HEK293 (cell line): ENCODE results near the gene SRSF9.
A peak's percentile ranks its signal among the peaks of the same experiment; 100 is the strongest.

Experiments used
- CTCF ChIA-PET: fragments of 350-600 bp; formaldehyde crosslinking; extraction: SDS; loops from one replicate; lab custom pipeline; 2021; ENCODE audit warnings: antibody characterized with exemption; lab: Yijun Ruan, JAX
- POLR2A ChIA-PET: fragments of 300-600 bp; formaldehyde crosslinking; extraction: SDS; loops from one replicate; lab custom pipeline; 2020; ENCODE audit warnings: antibody characterized with exemption, inconsistent platforms; lab: Yijun Ruan, JAX
- H3K27ac ChIP-seq: fragments of 200-500 bp; sonication (Bioruptor generic); 2 replicates; pipeline ENCODE4 v1.5.1; 2014; ENCODE audit warnings: low read depth, low read length, control low read depth, inconsistent platforms; ENCODE audit errors: extremely low read depth
- H3K36me3 ChIP-seq, 2 experiments: fragments of 200-500 bp in 1 of 2; sonication (Bioruptor generic) in 1 of 2; 1 replicate in 1 of 2; 2 replicates in 1 of 2; pipeline ENCODE4 v1.5.1; 2014 to 2017; ENCODE audit warnings: inconsistent platforms in 2 of 2, low read length in 2 of 2; ENCODE audit not compliant: control insufficient read depth in 2 of 2, insufficient read depth in 1 of 2
- H3K4me1 ChIP-seq: fragments of 200-500 bp; sonication (Bioruptor generic); 2 replicates; pipeline ENCODE4 v1.5.1; 2014; ENCODE audit warnings: mild to moderate bottlenecking, low read length, inconsistent platforms; ENCODE audit not compliant: control insufficient read depth, insufficient read depth
- H3K4me3 ChIP-seq: 2 replicates; pipeline ENCODE4 v1.5.1; 2011; ENCODE audit warnings: low read depth, mild to moderate bottlenecking, control low read depth, low read length, moderate library complexity
- H3K9me3 ChIP-seq: fragments of 200-500 bp; sonication (Bioruptor generic); 2 replicates; pipeline ENCODE4 v1.5.1; 2014; ENCODE audit warnings: low read depth, low read length, inconsistent platforms; ENCODE audit not compliant: control insufficient read depth, insufficient read depth
- KLF9 ChIP-seq: fragments of 450-650 bp; formaldehyde crosslinking; IDR thresholded peaks from 2 replicates; pipeline ENCODE4 v1.5.1; 2016; ENCODE audit warnings: missing biosample characterization, missing genetic modification characterization, low read depth
- MEIS1 ChIP-seq: sonication (generic); formaldehyde crosslinking; IDR thresholded peaks from 2 replicates; pipeline ENCODE4 v1.8.1; 2022; ENCODE audit warnings: missing genetic modification reagents, mild to moderate bottlenecking, borderline replicate concordance
- ZFP37 ChIP-seq: fragments of 450-650 bp; formaldehyde crosslinking; IDR thresholded peaks from 2 replicates; pipeline ENCODE4 v1.5.1; 2016; ENCODE audit warnings: missing biosample characterization, missing genetic modification characterization
- ZIC2 ChIP-seq: fragments of 450-650 bp; formaldehyde crosslinking; IDR thresholded peaks from 2 replicates; pipeline ENCODE4 v1.5.1; 2016; ENCODE audit warnings: missing biosample characterization, missing genetic modification characterization
- ZNF132 ChIP-seq: fragments of 450-650 bp; formaldehyde crosslinking; IDR thresholded peaks from 2 replicates; pipeline ENCODE4 v1.5.1; 2017; ENCODE audit warnings: missing biosample characterization, missing genetic modification characterization, borderline replicate concordance
- ZNF16 ChIP-seq: fragments of 450-650 bp; formaldehyde crosslinking; IDR thresholded peaks from 2 replicates; pipeline ENCODE4 v1.5.1; 2016; ENCODE audit warnings: low read depth, missing biosample characterization, missing genetic modification characterization
- ZNF600 ChIP-seq: fragments of 450-650 bp; formaldehyde crosslinking; IDR thresholded peaks from 2 replicates; pipeline ENCODE4 v1.5.1; 2016; ENCODE audit warnings: missing biosample characterization, missing genetic modification characterization
- ZNF629 ChIP-seq: fragments of 450-650 bp; formaldehyde crosslinking; IDR thresholded peaks from 2 replicates; pipeline ENCODE4 v1.5.1; 2017; ENCODE audit warnings: missing biosample characterization, missing genetic modification characterization
- ZNF654 ChIP-seq: fragments of 450-650 bp; formaldehyde crosslinking; IDR thresholded peaks from 2 replicates; pipeline ENCODE4 v1.5.1; 2016; ENCODE audit warnings: low read depth, missing biosample characterization, missing genetic modification characterization
- TF ChIP-seq, protein P1 (sequence below): fragments of 450-650 bp; formaldehyde crosslinking; IDR thresholded peaks from 2 replicates; pipeline ENCODE4 v1.5.1; 2016; ENCODE audit warnings: missing biosample characterization, missing genetic modification characterization
- TF ChIP-seq, protein P2 (sequence below): fragments of 450-650 bp; formaldehyde crosslinking; IDR thresholded peaks from 2 replicates; pipeline ENCODE4 v1.5.1; 2016; ENCODE audit warnings: missing biosample characterization, missing genetic modification characterization
- TF ChIP-seq, protein P3 (sequence below): fragments of 450-650 bp; formaldehyde crosslinking; IDR thresholded peaks from 2 replicates; pipeline ENCODE4 v1.5.1; 2016; ENCODE audit warnings: missing biosample characterization, missing genetic modification characterization, borderline replicate concordance
- TF ChIP-seq, protein P4 (sequence below): fragments of 450-650 bp; formaldehyde crosslinking; IDR thresholded peaks from 2 replicates; pipeline ENCODE4 v1.5.0; 2017; ENCODE audit warnings: missing biosample characterization, missing genetic modification characterization, borderline replicate concordance
- TF ChIP-seq, protein P5 (sequence below): fragments of 450-650 bp; formaldehyde crosslinking; IDR thresholded peaks from 2 replicates; pipeline ENCODE4 v1.5.1; 2017; ENCODE audit warnings: missing biosample characterization, missing genetic modification characterization

Gene SRSF9

DNA sequence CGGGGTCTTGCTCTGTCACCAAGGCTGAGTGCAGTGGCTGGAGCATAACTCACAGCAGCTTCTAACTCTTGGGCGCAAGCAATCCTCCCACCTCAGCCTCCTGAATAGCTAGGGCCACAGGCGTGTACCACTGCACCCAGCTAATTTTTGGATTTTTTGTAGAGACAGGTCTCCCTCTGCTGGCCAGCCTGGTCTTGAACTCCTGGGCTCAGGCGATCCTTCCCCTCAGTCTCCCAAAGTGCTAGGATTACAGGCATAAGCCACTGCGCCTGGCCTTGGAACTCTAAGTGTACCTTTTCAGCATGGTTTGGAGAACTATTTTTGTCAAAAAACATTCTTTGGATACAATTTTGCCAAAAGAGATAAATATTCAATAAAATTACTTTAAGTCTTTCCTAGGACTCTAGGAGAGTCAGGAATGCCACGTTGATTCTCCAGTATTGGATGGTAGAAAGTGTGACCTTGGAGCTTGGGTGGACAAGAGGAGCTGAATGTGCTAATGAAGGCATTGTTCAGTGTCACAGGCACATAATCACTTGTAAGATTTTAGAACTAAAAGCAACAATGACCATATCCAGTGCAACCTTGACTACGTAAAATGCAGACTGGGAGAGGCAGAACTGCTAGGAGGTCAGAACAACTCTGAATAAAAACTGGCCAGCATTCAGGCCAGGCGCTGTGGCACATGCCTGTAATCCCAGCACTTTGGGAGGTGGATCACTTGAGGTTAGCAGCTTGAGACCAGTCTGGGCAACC is 2.8 kb downstream of the SRSF9 start (continued):
- TF ChIP-seq, protein P1, sequence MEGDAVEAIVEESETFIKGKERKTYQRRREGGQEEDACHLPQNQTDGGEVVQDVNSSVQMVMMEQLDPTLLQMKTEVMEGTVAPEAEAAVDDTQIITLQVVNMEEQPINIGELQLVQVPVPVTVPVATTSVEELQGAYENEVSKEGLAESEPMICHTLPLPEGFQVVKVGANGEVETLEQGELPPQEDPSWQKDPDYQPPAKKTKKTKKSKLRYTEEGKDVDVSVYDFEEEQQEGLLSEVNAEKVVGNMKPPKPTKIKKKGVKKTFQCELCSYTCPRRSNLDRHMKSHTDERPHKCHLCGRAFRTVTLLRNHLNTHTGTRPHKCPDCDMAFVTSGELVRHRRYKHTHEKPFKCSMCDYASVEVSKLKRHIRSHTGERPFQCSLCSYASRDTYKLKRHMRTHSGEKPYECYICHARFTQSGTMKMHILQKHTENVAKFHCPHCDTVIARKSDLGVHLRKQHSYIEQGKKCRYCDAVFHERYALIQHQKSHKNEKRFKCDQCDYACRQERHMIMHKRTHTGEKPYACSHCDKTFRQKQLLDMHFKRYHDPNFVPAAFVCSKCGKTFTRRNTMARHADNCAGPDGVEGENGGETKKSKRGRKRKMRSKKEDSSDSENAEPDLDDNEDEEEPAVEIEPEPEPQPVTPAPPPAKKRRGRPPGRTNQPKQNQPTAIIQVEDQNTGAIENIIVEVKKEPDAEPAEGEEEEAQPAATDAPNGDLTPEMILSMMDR (tag by site-specific recombination): peak; percentile 74
- TF ChIP-seq, protein P2, sequence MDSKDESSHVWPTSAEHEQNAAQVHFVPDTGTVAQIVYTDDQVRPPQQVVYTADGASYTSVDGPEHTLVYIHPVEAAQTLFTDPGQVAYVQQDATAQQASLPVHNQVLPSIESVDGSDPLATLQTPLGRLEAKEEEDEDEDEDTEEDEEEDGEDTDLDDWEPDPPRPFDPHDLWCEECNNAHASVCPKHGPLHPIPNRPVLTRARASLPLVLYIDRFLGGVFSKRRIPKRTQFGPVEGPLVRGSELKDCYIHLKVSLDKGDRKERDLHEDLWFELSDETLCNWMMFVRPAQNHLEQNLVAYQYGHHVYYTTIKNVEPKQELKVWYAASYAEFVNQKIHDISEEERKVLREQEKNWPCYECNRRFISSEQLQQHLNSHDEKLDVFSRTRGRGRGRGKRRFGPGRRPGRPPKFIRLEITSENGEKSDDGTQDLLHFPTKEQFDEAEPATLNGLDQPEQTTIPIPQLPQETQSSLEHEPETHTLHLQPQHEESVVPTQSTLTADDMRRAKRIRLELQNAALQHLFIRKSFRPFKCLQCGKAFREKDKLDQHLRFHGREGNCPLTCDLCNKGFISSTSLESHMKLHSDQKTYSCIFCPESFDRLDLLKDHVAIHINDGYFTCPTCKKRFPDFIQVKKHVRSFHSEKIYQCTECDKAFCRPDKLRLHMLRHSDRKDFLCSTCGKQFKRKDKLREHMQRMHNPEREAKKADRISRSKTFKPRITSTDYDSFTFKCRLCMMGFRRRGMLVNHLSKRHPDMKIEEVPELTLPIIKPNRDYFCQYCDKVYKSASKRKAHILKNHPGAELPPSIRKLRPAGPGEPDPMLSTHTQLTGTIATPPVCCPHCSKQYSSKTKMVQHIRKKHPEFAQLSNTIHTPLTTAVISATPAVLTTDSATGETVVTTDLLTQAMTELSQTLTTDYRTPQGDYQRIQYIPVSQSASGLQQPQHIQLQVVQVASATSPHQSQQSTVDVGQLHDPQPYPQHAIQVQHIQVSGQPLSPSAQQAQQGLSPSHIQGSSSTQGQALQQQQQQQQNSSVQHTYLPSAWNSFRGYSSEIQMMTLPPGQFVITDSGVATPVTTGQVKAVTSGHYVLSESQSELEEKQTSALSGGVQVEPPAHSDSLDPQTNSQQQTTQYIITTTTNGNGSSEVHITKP (tag by site-specific recombination): peak; percentile 92
- TF ChIP-seq ZNF16 (tag by site-specific recombination) (no peak), ZNF132 (no peak), ZFP37 (tag by site-specific recombination) (no peak), ZNF629 (tag by site-specific recombination) (no peak), KLF9 (tag by site-specific recombination) (no peak), ZNF654 (tag by site-specific recombination) (peak; percentile 57), MEIS1 (CRISPR knock-in tag) (no peak), ZIC2 (no peak), ZNF600 (tag by site-specific recombination) (peak; percentile 44; the same call in 1 of the 2 replicates)
- TF ChIP-seq, protein P3, sequence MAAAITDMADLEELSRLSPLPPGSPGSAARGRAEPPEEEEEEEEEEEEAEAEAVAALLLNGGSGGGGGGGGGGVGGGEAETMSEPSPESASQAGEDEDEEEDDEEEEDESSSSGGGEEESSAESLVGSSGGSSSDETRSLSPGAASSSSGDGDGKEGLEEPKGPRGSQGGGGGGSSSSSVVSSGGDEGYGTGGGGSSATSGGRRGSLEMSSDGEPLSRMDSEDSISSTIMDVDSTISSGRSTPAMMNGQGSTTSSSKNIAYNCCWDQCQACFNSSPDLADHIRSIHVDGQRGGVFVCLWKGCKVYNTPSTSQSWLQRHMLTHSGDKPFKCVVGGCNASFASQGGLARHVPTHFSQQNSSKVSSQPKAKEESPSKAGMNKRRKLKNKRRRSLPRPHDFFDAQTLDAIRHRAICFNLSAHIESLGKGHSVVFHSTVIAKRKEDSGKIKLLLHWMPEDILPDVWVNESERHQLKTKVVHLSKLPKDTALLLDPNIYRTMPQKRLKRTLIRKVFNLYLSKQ (tag by site-specific recombination): no peak
- TF ChIP-seq, protein P4, sequence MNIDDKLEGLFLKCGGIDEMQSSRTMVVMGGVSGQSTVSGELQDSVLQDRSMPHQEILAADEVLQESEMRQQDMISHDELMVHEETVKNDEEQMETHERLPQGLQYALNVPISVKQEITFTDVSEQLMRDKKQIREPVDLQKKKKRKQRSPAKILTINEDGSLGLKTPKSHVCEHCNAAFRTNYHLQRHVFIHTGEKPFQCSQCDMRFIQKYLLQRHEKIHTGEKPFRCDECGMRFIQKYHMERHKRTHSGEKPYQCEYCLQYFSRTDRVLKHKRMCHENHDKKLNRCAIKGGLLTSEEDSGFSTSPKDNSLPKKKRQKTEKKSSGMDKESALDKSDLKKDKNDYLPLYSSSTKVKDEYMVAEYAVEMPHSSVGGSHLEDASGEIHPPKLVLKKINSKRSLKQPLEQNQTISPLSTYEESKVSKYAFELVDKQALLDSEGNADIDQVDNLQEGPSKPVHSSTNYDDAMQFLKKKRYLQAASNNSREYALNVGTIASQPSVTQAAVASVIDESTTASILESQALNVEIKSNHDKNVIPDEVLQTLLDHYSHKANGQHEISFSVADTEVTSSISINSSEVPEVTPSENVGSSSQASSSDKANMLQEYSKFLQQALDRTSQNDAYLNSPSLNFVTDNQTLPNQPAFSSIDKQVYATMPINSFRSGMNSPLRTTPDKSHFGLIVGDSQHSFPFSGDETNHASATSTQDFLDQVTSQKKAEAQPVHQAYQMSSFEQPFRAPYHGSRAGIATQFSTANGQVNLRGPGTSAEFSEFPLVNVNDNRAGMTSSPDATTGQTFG (tag by site-specific recombination): no peak
- TF ChIP-seq, all 188 proteins: peak for 11

DNA sequence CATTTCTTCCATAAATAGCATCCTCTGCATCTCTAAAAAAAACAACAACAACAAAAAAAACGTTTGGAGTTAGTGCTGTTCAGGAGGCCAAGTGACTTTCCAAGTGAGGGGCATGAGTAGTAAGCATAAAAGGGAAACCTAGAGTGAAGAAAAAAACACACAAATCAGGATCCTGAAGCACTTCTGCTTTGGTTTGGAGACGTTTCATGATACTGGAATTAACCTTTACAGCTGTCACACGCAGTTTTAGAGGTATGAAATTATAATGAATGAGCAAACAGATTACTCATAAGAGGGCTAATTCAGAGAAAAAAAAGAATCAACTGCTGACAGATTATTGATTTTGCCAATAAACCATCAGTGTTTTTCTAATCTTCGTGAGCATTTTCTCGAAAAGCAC is 3.8 kb downstream of the SRSF9 start:
- Histone ChIP-seq H3K27ac (no peak overlapping the region), H3K9me3 (no peaks in the 10 kb centered on the region), H3K4me1 (peaks cover 8% of the 10 kb centered on the region; the same call in 1 of the 2 replicates), H3K36me3 (peaks cover 65 to 69% of the 10 kb centered on the region in 2 experiments), H3K4me3 (no peak overlapping the region)
- no peak for TF ChIP-seq KLF9 (tag by site-specific recombination)
- TF ChIP-seq, protein P5, sequence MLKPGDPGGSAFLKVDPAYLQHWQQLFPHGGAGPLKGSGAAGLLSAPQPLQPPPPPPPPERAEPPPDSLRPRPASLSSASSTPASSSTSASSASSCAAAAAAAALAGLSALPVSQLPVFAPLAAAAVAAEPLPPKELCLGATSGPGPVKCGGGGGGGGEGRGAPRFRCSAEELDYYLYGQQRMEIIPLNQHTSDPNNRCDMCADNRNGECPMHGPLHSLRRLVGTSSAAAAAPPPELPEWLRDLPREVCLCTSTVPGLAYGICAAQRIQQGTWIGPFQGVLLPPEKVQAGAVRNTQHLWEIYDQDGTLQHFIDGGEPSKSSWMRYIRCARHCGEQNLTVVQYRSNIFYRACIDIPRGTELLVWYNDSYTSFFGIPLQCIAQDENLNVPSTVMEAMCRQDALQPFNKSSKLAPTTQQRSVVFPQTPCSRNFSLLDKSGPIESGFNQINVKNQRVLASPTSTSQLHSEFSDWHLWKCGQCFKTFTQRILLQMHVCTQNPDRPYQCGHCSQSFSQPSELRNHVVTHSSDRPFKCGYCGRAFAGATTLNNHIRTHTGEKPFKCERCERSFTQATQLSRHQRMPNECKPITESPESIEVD (tag by site-specific recombination): peak; percentile 75
- POLR2A ChIA-PET: interaction anchor here (0.5 to 2.3 kb wide), 4 partner anchors 10 to 99 kb away, joined by 3 to 22 read pairs (median 6); partner anchors contain the start of genes DYNLL1, GATC and TRIAP1
- CTCF ChIA-PET: interaction anchor here (0.6 to 3.1 kb wide), 13 partner anchors 9 to 210 kb away, joined by 3 to 30 read pairs (median 6); no protein-coding TSS in a partner anchor
